Endometrium (tissue), 2 donors: ENCODE data around the gene HIVEP2.

ENCODE experiments used
- FAIRE-seq: peaks from 2 replicates; lab custom pipeline; 2012; peaks lifted over from hg19 to GRCh38; lab: Jason Lieb, UNC
- donor health status: control.
- donor health status: control.

HIVEP2 gene

GRCh38 chr6:142857796-142858555 lies 87.0 kb downstream of the HIVEP2 start:
- FAIRE-seq, result no peak

- FAIRE-seq, result no peak
These were observed 87.7 kb downstream of the HIVEP2 start for GRCh38 chr6:142857233-142857761.

DNA sequence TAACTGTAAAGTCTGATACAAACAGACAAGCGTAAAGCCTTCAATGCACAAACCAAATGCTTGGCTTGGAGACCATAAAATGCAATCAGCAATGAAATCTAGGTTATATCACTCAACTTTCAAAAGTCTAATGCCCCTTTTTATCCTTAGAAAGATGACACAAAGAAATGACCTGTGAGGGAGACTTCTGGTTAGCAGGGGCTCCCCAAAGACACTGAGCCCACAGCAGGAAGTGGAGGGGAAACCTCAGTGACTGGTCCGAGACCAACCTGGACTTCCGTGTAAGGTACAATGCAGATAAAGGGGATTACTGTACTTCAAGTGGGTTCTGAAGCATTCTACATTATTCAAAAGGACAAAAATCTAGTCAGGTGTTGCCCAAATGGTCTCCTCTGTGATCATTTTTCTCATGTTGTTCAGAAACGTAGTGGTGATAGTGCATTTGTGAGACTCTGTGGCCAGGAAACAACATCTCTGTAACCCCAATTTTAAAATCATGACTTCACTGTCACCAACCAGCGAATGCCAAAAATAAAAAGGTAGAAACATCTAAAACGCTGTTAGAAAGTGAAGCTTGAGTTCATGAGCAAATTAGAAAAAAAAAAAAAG lies 88.2 kb downstream of the HIVEP2 start:
- FAIRE-seq, result no peak

DNA sequence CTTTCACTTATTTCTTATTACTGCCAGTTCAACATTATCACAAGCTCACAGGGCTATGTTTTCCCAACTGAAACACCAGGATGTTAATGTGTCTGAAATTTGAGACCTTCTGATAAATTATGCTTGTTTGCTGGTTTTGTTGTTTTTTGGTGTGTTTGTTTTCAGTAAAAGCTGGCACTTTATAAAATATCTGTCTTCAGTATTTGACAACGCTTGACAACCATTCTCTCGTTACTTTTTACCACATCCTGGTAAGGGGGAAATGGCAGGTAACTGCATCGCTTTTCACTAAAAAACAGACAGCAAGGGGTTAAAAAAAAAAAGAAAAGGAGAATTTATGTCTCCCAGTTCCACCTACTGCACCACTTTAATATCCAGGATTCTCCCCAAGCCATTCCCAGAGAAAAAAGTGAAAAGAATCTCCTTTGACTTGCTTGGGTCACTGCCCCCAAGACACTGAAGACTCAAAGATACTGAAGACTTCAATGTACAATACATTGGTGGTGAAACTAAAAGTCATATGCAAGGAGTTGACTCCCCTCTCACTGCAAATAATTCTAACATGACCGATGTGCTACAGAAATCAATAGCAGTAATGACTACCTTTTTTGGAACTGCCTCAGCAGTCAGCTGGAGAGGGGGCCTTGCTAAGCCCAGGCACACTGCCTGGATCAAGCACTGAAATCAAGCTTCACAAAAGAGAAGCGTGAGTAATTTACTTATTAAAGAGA lies 88.9 kb downstream of the HIVEP2 start:
- no peak for FAIRE-seq

- FAIRE-seq, result no peak
These were observed 90.1 kb downstream of the HIVEP2 start for GRCh38 chr6:142854589-142855488.

DNA sequence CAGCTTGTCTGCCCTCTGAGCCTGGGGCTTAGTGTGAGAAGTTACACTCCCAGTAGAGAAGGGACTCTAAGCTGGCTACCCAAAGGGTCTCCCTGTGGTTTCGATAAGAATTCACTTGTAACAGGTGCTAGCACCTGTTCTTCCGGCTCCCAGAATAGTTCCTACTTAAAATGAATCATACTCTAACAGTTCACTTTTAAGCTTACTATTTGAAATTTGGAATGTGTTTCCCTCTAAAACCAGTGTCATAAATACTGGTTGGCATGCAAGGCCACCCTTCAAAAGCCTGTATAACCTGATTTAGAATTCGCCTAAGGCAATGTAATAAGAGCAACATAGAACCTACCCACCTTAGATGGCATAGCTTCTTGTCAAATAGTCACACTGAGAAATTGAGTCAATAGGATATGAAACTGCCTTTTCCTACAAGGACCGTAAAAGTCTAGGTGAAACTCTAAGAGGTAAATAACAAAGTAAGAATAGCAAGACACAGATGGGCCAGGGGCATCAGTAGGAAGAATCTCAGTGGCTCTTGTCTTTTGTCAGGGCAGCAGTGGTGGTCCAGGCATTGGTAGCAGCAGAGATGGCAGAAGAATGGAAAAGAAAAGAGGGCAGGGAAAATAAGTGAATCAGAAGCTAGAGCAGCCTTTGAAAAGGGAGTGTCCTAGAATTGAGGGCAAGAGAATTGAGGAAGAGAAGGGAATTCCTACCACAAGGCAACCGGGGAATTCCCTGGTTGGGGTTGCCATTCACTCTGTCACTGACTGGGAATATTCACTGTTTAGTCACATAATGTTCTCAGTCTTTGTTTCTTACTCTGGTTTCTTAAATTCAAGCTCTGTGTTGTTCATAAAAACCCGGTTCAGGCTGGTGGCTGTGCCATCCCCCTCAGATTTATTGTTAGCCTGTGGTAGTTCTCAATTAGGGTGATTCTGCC lies 91.5 kb downstream of the HIVEP2 start:
- FAIRE-seq, result no peak

GRCh38 chr6:142851601-142852000 lies 93.4 kb downstream of the HIVEP2 start:
- no peak for FAIRE-seq

DNA sequence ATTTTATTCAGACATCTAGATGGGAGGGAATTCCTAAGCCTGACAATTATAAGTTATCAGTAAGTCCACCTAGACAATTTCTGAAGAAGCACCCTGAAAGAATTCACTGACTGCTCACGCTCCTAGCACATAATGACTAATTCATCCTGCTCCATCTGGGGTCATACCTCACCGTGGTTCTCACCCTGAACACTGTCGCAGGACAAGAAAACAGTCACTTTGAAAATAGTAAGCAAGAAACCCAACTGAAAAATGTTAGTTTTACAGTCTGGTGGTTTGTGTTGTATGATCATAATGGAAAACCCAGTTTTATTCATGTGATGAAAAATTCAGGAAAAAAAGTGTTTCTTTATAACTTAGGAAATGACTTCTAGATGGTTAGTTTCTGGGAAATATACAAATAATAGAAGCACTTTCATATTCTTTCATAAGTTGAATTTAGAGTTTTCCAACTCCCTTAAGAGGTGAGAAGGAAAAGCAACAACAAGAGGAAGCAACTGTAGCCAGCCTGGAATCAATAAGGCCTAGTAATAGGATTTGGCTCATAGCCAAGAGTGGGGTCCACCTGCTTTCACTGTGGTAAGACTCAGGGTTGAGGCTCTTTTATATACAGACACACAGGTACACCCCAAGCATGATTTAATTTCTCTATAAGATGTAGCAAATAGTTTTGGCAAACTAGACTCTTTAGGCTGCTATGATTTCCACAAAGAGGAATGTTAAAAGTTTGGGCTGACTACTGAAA lies 94.1 kb downstream of the HIVEP2 start:
- FAIRE-seq, result no peak

DNA sequence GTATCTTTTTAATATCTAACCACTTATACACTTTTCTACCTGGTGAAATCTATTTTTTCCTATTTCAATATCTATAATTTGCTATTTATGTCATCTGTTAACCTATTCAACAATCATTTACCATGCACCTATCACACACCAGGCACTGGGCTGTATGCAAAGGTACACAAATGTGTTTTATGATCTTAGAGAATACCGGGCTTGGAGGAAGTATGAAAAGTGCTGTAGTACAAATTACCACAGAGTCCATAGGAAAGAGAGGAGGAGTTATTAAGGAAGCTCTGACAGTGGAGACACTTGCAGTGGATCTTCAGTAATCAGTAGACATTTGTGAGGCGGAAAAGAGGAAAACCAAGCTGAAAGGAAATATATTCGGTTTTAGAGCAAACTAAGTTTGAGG lies 96.0 kb downstream of the HIVEP2 start:
- FAIRE-seq, result no peak

GRCh38 chr6:142848156-142848555 lies 96.8 kb downstream of the HIVEP2 start:
- FAIRE-seq, result no peak

DNA sequence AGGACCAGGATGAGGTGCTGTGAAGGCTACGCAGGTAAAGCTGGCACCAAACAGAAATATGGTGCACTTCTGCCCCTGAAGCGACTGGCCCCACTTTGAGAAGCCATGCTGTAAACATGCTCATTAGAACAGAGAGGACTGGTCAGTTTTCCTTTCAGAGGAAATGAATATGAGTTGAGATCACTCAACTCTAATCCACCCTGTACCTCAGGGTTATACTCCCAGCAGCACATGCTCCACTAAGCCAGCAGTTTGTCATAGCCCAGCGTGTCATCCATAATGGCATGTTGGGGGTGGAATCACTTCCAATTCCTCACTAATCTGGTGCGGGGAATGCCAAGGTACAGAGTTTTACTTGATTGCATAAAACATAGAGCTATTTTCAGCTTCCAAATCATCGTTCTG lies 98.1 kb downstream of the HIVEP2 start:
- FAIRE-seq, result no peak

DNA sequence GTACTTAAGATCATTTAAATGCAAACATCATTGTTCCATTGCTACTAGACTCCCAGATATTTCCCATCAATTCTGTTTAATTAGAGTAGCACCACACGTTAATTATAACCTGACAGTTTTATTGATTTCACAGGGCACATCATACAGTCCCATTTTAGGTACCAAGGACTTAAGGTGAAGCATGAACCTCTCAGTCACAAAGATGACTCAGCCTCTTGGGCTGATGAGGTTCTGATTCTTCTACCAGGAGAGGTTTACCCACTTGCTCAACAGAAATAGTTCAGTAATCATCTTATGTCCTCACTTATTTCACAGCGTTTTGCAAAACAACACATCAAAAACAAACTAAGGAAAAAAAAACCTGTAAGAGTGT lies 98.5 kb downstream of the HIVEP2 start:
- FAIRE-seq, result no peak

- peak; percentile 63 for FAIRE-seq
These were observed 99.1 kb downstream of the HIVEP2 start for GRCh38 chr6:142845624-142846458.

DNA sequence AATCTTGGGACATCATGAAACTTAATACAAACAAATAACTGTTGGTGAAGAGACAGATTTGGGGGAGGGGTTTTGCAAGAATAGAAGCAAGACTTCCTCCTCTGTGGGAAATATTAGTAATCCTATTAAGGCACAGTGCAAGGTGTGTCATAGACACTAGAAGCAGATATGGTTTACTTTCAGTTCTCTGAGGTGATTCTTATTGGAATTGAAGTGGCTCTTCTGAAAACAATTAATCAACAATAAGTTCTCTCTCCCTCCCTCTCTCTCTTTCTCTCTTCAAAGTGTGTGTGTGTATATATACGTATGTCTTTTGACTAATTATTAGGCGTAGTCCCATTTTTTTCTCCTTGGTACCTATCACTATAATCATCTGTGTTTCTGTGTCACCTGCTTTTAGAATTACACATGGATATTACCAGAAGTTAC lies 99.8 kb downstream of the HIVEP2 start:
- no peak for FAIRE-seq

DNA sequence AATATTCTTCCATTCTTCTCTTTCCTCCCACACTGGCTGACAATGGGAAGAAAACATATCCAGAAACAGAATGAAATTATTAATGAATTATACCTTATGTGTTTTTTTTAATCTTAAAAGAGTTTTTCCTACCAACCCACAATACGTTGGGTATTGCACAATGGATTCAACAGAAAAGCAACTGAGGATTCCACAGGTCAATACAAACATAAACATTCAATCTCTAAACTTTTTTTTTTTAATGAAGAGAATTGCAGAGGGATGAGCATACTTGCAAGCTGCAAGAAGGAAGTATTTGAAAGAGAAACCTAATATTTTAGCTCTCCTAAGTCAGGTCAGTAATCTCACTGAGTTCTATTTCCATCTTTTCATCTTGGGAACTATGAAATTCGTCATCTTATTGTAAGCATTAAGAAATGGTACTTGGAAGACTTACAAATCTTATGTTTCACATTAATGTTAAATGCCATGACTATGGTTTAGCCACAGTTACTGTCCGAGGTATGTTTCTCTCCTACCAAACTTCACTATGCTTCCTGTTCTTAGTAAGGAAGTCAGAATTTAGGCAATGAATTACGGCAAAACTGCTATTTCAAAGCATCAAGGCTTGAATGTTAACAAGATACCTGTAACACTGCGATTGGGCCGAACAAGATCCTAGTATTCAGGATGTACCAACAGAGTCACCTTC lies 100.8 kb downstream of the HIVEP2 start:
- FAIRE-seq, result no peak

DNA sequence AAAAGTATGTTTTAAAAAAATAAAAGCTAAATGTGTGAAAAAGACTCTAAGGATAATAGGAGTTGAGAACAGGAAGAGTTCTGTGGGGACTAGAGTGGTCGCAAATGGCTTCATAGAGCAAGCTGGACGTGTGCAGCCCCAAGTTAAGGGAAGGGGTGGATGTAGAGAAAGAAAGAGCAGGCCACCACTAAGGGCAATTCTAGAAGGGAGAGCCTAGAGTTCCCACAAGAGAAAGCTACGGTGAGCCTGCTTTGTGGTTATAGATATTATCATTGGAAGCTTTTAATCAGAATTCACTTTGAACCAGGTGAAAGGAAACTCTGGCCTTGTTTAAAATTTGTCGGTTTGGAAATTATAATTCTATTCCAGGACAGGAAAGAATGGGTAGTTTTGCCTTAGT lies 101.6 kb downstream of the HIVEP2 start:
- no peak for FAIRE-seq

DNA sequence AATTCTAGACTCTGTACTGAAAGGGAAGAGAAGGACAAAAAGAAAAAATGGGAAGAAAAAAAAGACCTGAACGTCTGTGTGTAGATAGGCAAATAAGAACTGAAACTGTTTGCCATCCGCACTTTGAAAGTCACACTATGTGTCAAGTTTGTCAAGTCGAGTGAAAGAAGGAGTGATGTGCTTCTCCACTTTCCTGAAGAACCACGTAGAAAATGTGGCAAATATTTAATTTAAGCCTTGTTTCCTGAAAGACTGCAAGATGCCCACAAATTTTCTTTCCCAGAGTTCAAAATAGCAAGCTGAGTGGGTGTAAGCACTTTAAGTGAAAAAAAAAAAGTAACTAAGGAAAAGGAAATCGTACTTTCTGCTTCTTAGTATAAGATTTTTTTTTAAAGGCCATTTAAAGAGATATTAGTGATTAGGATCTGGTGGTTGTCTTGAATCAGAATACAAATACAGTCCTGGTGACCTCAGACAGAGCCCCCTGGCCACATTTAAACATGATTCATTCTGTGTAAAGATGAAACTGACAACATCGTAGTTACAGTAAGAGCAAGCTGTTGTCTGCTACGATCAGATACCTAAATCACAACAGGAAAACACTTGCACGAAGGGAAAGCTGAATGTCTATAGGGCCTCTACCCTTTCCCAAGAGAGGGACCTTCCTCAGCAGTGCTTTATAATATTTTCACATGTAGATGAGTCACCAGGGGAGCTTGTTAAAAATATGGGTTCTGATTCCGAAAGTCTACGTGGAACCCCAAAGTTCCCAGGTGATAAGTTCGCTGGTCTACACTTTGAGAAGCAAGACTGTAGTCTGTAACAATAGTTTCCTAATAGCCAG lies 102.3 kb downstream of the HIVEP2 start:
- no peak for FAIRE-seq

DNA sequence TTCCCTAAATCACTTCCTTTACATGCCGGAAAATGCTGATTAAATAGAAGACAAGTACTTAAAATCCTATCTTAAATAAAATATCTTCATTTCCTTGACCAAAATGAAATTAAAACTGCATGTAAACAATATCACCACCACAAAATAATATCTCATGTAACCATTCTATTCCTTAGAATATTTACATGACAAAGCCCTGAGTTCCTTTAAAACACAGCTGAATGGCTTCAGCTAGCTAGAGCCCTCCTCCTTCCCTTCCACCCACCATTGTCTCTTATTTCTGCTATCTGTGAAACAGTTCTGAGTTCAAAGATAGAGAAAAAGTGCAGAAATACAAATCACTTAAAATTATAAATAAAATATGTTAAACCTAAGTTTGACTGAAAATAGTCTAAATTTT lies 103.1 kb downstream of the HIVEP2 start:
- FAIRE-seq, result peak; percentile 21
